Measurements from ENCODE around the gene ANLN.

- TF ChIP-seq CTCF (IDR thresholded peaks at IDR 0.05 in 8 of 11, conservative IDR thresholded peaks at IDR 0.05 in 3 of 11) (no peak), POLR2AphosphoS5 (IDR thresholded peaks at IDR 0.05) (no peak)
Observed at GRCh38 chr7:36348771-36349170, 40.9 kb upstream of the ANLN start.
